ENCODE data around the gene CRIP2.

Gene CRIP2

GRCh38 chr14:105445290-105445689 is 29.3 kb upstream of the CRIP2 start:
- TF ChIP-seq CTCF (IDR thresholded peaks at IDR 0.05; ENCODE audit: extremely low read depth, missing control alignments), result no peak
- DNase-seq (ENCODE audit: low spot score), result no peak

GRCh38 chr14:105445901-105446845 is 28.4 kb upstream of the CRIP2 start:
- no peak for DNase-seq (ENCODE audit: low spot score)
- no peak for TF ChIP-seq CTCF (IDR thresholded peaks at IDR 0.05; ENCODE audit: extremely low read depth, missing control alignments)

GRCh38 chr14:105446971-105447370 is 27.6 kb upstream of the CRIP2 start:
- DNase-seq (ENCODE audit: low spot score), result no peak
- TF ChIP-seq CTCF (IDR thresholded peaks at IDR 0.05; ENCODE audit: extremely low read depth, missing control alignments), result no peak

- no peak for DNase-seq (ENCODE audit: low spot score)
- no peak for TF ChIP-seq CTCF (IDR thresholded peaks at IDR 0.05; ENCODE audit: extremely low read depth, missing control alignments)
These were observed 26.7 kb upstream of the CRIP2 start for GRCh38 chr14:105447651-105448640.

GRCh38 chr14:105448706-105449111 is 25.9 kb upstream of the CRIP2 start:
- peak; percentile 89 for DNase-seq (ENCODE audit: low spot score)
- peak; percentile 74 for TF ChIP-seq CTCF (IDR thresholded peaks at IDR 0.05; ENCODE audit: extremely low read depth, missing control alignments)

GRCh38 chr14:105449276-105450122 is 25.1 kb upstream of the CRIP2 start:
- TF ChIP-seq CTCF (IDR thresholded peaks at IDR 0.05; ENCODE audit: extremely low read depth, missing control alignments), result no peak
- no peak for DNase-seq (ENCODE audit: low spot score)

All from GM20000 (cell line).